SKM-1 (cell line): ENCODE measurements around the gene LAMTOR2.
A peak's percentile ranks its signal among the peaks of the same experiment; 100 is the strongest.

Experiments
- DNase-seq: peaks from one replicate; lab custom pipeline; 2025; ENCODE audit not compliant: unreplicated experiment; lab: John Stamatoyannopoulos, UW

The LAMTOR2 gene

GRCh38 chr1:156074661-156075060, 20.1 kb downstream of the LAMTOR2 start:
- DNase-seq = no peak

- DNase-seq = no peak
Measured at GRCh38 chr1:156075162-156075561, 20.6 kb downstream of the LAMTOR2 start.

GRCh38 chr1:156075775-156076204, 21.2 kb downstream of the LAMTOR2 start:
- DNase-seq = no peak

GRCh38 chr1:156076609-156077429, 22.2 kb downstream of the LAMTOR2 start:
- no peak for DNase-seq

- DNase-seq = no peak
Measured at GRCh38 chr1:156077430-156077760, 22.8 kb downstream of the LAMTOR2 start.

- DNase-seq = no peak
Measured at GRCh38 chr1:156078728-156079127, 24.1 kb downstream of the LAMTOR2 start.

- DNase-seq = no peak
Measured at GRCh38 chr1:156079762-156080161, 25.2 kb downstream of the LAMTOR2 start.

- no peak for DNase-seq
Measured at GRCh38 chr1:156080241-156080862, 25.8 kb downstream of the LAMTOR2 start.

- no peak for DNase-seq
Measured at GRCh38 chr1:156080863-156081179, 26.2 kb downstream of the LAMTOR2 start.

GRCh38 chr1:156081180-156081916, 26.8 kb downstream of the LAMTOR2 start:
- no peak for DNase-seq

- DNase-seq = no peak
Measured at GRCh38 chr1:156081917-156082308, 27.3 kb downstream of the LAMTOR2 start.

GRCh38 chr1:156082309-156083091, 27.9 kb downstream of the LAMTOR2 start, which contains the start of gene MEX3A:
Gene MEX3A, minus strand, starts transcription at chr1:156082465. Its CDS starts 467 bp downstream, at chr1:156081998.
- DNase-seq = peak; percentile 41

GRCh38 chr1:156083800-156084790, 29.5 kb downstream of the LAMTOR2 start:
- DNase-seq = no peak

- no peak for DNase-seq
Measured at GRCh38 chr1:156086256-156086662, 31.7 kb downstream of the LAMTOR2 start.

GRCh38 chr1:156089704-156090103, 35.1 kb downstream of the LAMTOR2 start:
- no peak for DNase-seq

GRCh38 chr1:156090138-156090839, 35.7 kb downstream of the LAMTOR2 start:
- no peak for DNase-seq

GRCh38 chr1:156090840-156091188, 36.2 kb downstream of the LAMTOR2 start:
- DNase-seq = peak; percentile 81

- no peak for DNase-seq
Measured at GRCh38 chr1:156091610-156092009, 37.0 kb downstream of the LAMTOR2 start.

GRCh38 chr1:156095906-156096508, 41.4 kb downstream of the LAMTOR2 start:
- DNase-seq = no peak
